Stomach (tissue), 4 donors: ENCODE data around the gene LGALS8.

Experiments
- CTCF ChIP-seq, 7 experiments: fragments of 450-650 bp in 4 of 7; fragments of 200-600 bp in 3 of 7; sonication (generic) in 3 of 7; IDR thresholded peaks; one replicate each; pipeline ENCODE4 v1.5.1; 2016 to 2019; ENCODE audit warnings: antibody characterized with exemption in 7 of 7, control low read depth in 2 of 7, mild to moderate bottlenecking in 1 of 7
- EP300 ChIP-seq: sonication (generic); formaldehyde crosslinking; IDR thresholded peaks from one replicate; pipeline ENCODE4 v1.6.1; 2017; ENCODE audit warnings: antibody characterized with exemption
- POLR2A ChIP-seq, 4 donors: fragments of 450-650 bp; IDR thresholded peaks; one replicate each; pipeline ENCODE4 v1.6.1; 2016; ENCODE audit warnings: antibody characterized with exemption in 4 of 4, control low read depth in 2 of 4, mild to moderate bottlenecking in 1 of 4, moderate library complexity in 1 of 4
- POLR2AphosphoS5 ChIP-seq, 3 donors: sonication (generic); formaldehyde crosslinking; IDR thresholded peaks; one replicate each; pipeline ENCODE4 v1.6.1; 2016; ENCODE audit warnings: antibody characterized with exemption in 3 of 3

- TF ChIP-seq CTCF (IDR thresholded peaks at IDR 0.05): no peak
- TF ChIP-seq POLR2A (IDR thresholded peaks at IDR 0.05): no peak
- no peak for TF ChIP-seq POLR2AphosphoS5 (IDR thresholded peaks at IDR 0.05)
- no peak for TF ChIP-seq EP300
Observed at GRCh38 chr1:236535190-236535589, 11.4 kb downstream of the LGALS8 start.
